ENCODE data around the gene MED9.

Gene MED9

DNA sequence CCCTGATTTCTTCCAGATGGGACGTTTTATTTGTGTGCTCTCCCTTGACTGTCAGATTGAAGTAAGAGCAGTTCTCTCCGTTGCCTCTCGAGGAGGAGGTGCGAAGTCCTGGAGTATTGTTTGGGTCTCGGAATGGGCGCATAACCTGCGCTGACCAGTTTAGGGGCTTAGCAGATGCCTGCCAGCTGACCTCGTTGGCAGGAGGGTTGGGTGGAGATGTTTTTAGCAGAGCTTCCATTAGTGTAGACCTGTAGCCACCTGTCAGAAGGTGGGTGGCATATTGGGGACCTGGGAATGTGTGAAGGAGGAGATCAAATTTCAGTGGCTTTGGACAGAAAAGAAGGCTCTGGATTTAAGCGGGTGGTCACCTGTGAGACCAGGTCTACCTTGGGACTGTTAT, 15.8 kb downstream of the MED9 start:
- no peak for DNase-seq

DNA sequence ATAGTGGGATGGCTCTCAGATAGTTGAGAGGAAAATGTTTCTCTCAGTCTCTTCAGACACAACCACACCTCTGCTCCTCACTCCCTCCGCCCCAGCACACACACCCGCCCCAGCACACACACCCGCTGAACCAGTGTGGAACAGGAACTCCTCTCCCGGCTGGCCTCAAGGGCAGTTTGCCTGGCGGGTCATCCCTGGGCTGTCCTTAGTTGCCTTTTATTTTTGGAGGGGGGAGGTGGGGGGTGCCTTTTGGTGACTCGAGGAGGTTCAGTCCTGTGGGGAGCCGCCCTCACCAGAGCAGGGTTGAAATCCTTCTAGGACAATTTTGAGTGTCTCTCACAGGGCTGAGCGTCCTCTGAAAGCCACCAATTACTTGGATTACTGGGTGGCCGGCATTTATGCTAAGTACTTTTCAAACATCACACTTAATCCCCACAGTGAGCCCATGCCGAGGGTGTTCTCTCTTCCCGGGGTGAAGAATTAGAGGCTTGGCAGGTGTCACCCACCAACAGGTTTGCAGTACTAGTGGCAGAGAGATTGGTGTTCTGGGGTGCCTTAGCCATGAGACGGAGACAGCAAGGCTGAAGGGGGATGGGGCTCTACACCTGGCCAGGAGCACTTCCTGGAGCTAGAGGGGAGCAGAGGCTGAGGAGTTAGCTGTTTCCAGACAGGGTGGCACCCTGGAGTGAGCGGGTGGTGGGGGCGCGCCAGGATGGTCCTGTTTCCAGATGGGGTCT, 16.6 kb downstream of the MED9 start:
- no peak for DNase-seq

DNA sequence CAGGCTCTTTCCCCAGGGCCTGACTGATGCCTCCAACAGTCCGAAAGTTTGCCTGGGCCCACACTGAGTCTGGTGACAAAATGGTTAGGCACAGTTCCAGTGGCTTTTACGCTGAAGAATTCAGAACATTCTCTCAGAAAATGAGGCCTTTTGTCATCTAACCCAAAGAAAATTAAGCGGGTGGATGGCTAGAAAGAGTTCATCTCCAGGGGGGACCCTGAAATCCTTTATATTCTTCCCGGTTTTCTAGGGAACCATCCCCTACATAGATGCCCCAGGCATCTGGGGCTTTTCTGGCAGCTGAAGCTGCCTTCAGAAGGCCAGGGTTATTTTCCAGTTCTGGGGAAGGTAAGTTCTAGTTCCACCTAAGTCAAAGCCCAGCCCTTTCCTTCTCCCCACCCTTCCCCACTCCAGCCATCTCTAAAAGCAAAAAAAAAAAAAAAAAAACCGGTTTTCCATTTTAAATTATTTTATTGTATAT, 17.2 kb downstream of the MED9 start:
- no peak for DNase-seq

DNA sequence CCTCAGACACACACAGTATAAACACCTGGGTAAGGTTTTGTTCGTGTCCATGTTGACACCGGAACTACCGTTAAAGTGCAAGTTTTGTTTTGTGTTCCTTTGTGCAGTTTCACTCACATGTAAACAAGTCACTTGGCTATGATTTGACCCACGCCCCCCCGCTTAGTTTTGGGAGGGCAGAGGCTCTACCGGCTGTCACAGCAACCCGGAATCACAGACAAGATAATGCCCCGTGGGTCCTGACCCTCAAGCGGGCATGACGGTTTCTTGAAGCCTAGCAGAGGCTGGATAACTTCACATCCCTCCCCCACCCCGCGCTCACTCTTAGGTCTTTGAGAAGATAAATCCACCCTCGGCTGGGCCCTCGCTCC, 17.7 kb downstream of the MED9 start:
- DNase-seq, result no peak

DNA sequence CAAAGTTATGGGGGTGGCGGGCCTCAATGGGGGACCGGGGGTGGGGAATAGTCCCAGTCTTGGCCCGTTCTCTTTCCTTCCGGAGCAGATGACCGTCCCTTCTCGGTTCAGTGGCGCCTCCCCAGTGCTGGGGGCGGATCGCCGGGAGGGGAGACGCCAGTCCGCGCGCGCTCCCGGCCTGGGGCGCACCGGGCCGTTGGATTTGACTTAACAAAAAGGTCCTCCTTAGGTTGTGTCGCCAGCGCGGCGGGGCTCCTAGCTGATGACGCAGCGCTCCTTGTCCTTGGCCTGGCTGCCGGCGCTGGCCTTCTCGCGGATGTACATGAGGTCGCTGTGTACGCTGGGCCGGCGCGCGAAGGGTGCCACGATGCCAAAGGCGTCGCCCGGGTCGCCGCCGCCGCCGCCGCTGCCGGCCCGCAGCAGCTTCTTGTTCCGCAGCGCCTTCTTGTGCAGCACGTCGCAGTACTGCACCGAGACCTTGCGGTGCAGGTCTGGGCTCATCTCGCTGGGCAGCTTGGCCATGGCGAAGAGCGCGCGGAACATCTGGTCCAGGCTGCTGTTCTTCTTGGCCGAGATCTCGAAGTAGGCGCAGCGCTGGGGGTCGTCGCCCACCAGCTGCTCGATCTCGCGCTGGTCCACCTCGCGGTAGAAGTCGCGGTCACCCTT, 18.2 kb downstream of the MED9 start:
- DNase-seq, result no peak

DNA sequence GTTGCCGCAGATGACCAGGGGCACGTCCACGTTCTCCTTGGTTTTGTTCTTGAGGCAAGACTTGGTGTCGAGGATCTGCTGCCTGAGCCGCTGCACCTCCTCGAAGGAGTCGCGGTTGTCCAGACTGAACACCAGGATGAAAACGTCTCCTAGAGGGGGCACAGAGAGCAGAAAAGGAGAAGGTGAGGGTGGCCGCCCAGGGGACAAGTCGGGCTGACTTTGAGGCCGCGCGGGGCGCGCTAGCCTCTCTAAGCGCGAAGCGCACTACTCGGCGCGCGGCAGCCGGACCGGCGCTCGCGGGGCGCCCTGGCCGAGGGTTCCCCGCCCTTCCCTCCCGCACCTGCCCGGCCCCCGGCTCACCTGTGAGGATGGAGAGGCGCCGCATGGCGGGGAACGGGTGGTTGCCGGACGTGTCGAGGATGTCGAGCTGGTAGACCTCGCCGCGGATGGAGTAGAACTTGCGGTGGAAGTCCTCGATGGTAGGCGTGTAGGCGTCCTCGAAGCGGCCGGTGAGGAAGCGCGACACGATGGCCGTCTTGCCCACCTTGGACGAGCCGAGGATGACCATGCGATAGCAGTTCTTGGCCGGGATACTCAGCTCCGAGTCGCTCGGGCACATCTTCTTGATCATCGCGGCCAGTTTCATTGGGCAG, 18.9 kb downstream of the MED9 start:
- DNase-seq, result no peak

DNA sequence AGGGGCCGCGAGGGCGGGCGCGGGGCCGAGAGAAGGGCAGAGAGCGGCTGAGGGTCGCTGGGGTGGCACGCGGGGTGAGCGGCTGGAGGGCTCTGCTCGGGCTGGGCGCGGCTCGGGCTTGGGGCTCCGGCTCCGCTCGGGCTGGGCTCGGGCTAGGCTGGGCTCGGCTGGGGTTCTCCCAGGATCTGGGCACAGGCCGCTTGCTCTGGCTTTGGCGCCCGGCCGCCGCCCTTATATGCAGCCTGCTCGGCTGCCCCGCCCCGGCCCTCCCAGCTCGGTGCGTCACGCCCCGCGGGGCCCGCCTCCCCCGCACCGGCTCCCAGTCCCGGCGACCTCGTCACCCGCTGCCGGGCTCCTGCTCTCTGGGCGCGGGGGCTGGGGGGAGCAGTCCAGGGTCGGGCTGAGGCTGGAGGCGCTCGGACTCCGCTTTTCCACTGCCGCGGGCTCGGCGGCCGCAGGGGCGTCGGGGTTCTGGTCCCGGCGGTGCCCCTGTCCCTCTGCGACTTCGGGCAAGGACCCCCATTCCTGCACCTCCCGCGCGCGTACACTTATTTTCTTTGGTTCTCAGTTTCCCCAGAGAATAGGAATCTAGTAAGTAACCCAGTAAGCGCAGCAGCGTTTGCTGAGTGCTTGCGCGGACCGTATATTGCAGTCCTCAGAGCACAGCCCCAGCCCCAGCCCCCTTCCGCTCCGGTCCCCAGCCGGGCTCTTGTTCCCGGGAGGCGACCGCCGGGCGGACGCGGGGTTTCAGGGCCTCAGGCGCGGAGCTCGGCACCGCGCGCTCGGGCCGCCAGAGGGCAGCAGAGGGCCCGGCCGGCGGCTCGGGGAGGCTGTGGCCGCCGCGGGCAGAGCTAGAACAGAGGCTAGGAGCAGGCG, 19.6 kb downstream of the MED9 start, which contains the start of gene RASD1:
TSS of gene RASD1 (minus strand) at position 207 of the 876 bp plus-strand sequence. CDS start 214 bp downstream, outside the sequence.
- DNase-seq, result peak; percentile 68

DNA sequence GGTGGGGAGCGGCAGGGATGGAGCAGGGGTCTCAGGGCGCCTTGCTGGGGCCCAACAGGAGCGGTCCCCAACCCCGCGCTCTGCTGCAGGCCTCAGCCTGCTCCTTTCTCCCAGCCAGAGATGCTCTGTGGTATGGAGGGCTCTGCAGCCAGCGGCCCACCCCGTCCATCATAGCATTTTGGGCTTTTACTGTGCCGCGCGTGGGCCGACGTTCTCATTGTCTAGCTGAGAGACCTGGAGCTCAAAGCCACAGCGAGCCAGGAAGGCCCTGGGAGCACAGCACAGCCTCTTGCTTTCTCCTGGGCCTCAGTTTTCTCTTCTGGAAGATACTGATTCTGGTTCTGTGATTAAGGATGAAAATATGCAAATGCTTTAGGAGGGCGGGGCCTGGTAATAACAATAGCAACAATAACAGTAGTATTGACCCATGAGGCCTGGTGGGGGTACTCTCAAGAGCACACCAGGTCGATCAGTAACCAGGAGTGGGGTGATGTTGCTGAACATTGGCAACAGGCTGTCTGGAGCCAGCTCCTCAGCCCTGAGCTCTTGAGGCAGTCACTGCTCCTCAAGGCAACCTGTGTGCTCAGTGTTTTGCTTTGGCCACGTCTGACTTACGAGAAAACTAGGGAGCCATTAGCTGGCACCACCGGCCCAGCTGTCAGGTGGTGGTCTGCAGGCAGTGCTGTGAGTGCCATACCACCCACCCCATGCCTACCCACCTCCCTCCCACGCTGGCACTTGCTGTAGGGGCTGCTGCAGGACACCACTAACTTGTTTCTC, 20.5 kb downstream of the MED9 start:
- DNase-seq, result no peak

DNA sequence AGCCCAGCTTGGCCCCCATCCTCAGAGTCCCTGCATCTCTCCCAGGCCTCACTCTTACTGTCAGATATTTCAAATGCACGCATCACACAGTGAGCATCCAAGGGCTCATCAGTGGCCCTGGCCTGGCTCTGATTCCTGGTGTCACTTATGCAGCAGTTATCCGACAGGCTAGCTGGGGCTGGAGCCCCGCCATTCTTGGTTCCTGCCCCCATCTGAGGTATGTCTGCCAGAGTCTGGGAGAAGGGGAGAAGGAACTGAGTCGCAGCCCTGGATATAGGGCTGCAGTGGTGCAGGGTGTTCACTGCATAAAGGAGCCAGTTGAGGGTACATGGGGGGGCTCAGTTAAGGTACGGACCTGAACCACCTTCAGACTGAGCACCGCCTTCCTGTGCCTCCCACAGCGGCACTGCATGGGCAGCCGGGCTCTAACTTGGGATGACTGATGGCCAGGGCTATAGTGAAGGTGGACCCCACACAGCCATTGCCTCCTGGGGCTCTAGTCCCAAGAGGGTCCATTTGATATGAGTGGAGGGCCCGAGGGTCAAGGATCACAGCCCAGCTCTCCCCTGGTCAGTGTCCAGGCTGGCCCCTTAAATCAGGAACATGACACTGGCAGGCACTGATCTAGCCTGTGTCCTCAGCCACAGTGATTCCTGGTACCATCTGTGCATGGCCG, 21.2 kb downstream of the MED9 start:
- DNase-seq, result no peak

DNA sequence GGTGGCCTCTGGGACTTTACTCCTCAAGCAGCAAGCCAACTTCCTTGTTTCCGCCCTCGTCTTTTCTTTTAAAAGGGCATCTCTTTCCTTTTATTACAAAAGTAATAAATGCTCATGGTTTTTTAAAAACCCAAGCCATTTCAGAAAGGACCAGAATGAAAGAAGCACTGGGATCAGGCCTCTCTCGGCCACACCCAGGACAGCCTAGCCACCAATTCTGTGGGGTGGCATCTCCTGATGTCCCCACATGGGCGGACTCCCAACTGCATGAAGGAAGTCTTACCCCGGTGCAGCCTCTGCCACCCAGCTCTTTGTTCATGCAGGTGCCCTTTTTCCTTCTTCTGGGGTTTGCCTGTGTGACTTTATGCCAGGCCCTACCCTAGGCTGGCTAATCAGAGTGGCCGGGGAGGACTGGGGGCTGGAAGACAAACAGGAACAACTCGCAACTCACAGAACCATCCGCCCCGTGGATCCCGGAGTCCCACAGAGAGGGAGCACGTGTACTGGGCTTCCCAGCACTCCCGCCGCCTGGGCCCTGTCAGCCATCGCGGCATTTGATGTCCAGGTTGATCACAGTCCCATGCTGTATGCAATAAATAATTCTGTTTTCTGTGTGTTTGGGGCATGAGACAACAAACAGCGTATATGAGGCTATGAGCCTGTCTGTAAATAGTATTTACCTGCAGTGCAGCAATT, 22.0 kb downstream of the MED9 start:
- DNase-seq, result no peak

DNA sequence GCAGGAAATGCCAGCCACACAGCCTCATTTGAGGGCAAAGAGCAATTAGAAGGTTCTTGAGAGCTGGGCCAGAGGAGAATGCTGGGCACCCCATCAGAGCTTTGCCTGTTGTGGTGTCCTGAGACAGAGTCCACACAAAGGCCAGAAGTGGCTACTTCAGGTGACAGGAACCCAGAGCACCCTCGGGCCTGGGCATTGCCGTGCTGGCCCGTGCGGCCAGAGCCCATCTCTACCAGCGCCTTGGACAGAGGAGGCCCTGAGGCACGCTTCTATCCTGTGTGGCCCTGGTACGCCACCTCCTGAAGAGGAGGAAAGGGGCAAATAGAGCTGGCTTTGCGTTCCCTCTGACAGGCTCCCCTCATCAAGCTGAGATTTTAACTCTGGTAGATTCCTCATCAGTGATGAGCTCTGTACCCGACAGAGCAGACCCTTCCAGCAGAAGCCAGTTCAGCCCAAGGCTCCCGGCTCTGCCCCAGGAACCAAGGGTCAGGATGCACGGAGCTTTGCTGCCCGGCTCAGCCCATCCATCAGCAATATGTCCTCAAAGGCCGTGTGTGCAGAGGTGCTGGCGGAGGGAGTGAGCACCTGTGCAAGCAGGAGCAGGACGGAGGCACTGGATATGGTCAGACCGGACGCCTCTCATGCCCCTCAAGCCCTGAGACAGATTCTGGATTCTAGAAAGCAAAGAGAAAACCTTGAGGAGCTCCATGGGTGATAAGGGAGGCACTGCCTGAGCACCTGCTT, 22.8 kb downstream of the MED9 start:
- no peak for DNase-seq

DNA sequence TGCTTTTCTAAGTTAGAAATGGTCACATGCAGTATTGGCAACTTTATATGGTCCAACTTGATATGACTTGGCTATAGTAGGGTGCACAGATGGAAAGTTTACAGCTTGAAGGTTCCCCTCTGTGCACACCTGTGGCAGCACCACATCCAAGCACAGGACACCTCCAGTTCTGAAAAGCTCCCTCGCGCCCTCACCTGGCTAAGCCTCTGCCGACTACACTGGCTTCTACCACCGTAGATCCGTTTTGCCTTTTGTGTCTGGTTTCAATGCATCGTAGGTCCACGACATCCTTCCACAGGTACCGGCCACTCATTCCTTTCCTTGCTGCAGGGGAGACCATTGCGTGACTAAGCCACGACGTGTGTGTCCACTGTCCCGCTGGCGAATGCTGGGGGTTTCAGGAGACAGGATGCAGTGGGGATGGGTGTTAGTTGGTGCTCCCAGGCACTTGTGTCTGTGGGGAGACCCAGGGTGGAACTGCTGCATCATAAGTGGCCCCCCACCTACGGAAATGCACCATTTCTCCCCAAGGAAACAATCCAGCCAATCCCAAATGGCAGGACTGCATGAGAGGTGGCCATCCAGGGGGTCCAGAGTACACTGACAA, 24.3 kb downstream of the MED9 start:
- DNase-seq, result no peak

DNA sequence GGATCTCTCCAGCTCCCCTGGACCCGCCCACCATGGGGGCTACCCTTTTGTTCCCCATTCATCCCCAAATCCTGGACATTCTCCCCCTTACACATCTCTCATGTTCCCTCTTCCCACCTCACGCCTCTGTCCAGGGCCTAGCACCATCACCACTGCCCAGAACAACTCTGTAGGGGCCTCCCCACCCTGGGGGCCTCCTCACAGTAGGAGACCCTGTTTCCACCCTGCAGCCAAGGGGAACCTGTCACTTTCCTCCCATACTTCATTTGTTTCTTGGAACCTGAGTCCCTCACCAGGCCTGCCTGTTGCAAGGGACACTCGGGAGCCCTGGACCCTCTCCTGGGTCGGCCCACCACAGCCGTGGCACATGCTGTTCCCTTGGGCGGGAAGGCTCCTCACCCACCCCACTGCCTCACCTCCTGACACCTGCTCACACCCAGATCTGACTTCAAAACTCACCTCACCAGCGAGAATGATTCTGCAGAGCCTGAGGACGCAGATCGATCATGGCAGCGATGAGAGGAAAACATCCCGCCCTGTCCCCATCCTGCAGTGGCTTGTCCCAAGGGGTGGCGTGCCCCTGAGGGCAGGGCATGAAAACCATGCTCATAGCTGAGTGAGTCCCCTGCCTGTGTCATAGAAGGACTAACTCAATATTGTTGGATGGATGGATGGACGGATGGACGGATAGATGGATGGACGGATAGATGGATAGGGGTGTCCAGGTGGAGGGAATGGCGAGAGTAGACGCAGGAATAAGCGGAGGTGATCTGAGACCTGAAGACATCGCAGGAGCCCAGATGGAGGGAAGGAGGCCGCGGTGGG, 26.2 kb downstream of the MED9 start:
- no peak for DNase-seq

DNA sequence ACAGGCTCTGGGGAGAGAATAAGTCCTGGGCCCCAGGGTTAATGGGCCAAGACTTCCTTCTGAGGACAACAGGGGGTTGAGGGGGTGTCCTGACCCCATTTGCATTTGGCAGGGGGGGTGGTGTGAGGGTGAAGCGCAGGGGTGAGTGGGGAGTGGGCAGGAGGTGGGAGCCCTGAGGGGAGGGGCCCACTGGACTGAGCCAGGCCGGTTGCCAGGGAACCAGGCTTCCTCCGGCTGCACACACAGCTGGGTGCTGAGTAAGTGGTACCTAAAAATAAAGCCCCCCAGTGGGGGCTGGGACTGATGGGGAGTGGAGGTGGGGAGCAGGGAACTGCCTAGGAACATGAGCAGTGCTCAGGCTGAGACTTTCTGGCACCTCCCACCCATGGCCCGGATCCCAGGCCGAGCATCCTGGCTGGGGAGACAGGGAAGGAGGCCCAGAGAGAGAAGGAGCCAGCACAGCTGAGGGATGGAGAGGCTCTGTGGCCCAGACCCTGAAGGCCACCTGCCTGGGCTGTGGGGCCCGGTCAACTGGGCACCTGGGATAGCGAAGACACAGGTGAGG, 26.8 kb downstream of the MED9 start:
- no peak for DNase-seq

DNA sequence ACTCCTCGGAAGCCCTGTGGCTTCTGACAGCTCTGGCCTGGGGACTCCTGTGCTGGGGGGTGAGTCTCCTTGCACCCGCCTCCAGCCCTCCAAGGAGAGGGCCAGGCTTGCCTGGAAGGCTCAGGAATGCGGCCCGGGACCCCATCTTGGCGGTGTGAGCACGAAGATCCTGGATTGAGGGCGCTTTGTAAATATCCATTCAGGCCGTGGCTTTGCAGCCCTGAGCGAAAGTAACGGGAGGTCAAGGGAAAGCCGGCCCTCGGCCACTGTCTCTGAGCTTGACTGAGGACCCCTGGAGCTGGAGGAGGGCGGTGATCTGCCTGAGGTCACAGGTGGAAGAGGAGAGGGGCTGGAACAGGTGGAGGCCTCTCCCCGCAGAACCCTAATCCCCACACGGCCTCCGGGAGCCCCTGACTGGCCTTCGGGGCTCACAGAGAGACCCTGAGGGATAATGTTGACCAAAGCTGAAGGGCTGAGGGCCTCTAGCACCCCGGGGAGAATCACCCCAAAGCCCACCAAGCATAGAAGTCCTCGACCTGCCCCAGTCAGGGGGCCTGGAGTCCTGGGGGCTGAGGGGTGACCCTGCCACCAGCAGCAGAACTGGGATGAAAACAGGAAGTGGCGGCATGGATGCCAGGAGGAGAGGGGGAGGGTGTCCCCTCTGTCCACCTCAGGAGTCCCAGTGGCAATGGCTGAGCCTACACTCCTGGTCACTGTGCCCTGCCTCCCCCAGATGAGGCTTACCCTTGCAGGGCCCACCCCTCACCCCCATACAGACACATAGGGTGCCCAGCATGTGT, 27.7 kb downstream of the MED9 start:
- no peak for DNase-seq

DNA sequence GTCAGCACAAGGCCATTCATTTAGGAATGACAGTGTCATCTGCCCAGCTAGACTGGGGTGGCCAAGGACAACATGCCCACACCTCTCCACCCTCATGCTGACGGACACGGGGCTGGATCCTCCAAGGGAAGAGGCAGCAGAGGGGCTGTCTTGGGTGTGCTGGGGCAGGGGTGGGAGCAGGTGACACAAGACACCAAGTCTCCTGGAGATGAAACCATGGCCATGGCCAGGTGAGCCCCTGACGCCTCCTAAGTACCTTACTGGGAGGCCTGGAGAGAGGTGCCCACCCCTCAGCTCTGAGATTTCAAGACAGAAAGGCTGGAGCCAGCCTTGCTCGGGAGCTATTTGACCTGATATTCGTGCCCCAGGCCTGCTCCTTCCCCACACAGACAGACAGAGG, 28.4 kb downstream of the MED9 start:
- no peak for DNase-seq

DNA sequence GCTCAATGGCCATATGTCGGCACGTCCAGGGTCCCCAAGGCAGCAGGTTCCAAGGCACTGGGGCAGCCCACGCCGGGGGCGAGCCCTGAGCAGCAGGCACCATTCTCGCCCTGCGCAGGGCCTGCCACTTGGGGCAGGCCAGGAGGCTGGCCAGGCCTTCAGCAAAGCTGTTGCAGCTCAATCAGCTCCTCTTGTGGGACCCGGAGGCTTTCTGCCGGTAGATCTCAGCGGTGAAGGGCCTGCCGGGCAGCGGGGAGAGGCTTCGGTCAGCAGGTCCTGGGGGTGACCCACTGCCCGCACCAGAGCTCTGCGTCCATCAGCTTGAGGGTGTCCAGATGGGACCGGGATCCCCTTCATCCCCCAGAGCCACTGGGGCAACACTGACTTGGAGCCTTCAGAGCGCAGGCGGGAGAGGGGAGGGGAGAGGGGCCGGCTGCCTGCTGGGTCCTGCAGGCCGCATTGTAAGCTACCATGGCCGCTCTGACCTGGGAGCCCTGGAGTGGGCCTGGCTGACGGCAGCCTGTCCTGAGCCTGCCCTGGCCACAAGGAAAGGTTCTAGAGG, 28.9 kb downstream of the MED9 start:
- DNase-seq, result no peak

All from CD4-positive, alpha-beta T cell treated with Interleukin-4 for 4 hours (primary cell).